Panc1 (cell line): Measurements from ENCODE around the gene CAMK1D.
"Not testable (repeated sequence)": the region's sequence is repeated elsewhere in the genome, so short reads cannot be mapped to it uniquely, and the experiment has no call there.

Experiments
- CTCF ChIP-seq: fragments of 450-650 bp; IDR thresholded peaks from 2 replicates; pipeline ENCODE4 v1.5.1; 2017; ENCODE audit warnings: mild to moderate bottlenecking
- POLR2AphosphoS5 ChIP-seq: IDR thresholded peaks from 2 replicates; pipeline ENCODE4 v1.6.1; 2012; ENCODE audit warnings: mild to moderate bottlenecking, low read depth, low read length, moderate library complexity

GRCh38 chr10:12335169-12335568, 14.2 kb upstream of the CAMK1D start:
- not testable (repeated sequence) for TF ChIP-seq CTCF, POLR2AphosphoS5
